Kidney glomerular epithelial cell (primary cell): ENCODE measurements around the gene TNS1.
A peak's percentile ranks its signal among the peaks of the same experiment; 100 is the strongest.
"Not testable (repeated sequence)": the region's sequence is repeated elsewhere in the genome, so short reads cannot be mapped to it uniquely, and the experiment has no call there.

Experiments
- DNase-seq: peaks from one replicate; lab custom pipeline; 2025; lab: John Stamatoyannopoulos, UW

The TNS1 gene

GRCh38 chr2:217795706-217796465 lies 206.9 kb downstream of the TNS1 start:
- no peak for DNase-seq

GRCh38 chr2:217795067-217795466 lies 207.7 kb downstream of the TNS1 start:
- DNase-seq: no peak

- no peak for DNase-seq
Observed at GRCh38 chr2:217794133-217794986, 208.4 kb downstream of the TNS1 start.

- DNase-seq: no peak
Observed at GRCh38 chr2:217793566-217794132, 209.1 kb downstream of the TNS1 start.

GRCh38 chr2:217792626-217793527 lies 209.9 kb downstream of the TNS1 start:
- no peak for DNase-seq

- DNase-seq: no peak
Observed at GRCh38 chr2:217791551-217791950, 211.2 kb downstream of the TNS1 start.

- DNase-seq: peak; percentile 40
Observed at GRCh38 chr2:217790681-217791392, 212.0 kb downstream of the TNS1 start.

GRCh38 chr2:217790195-217790594 lies 212.6 kb downstream of the TNS1 start:
- no peak for DNase-seq

GRCh38 chr2:217789736-217790181 lies 213.0 kb downstream of the TNS1 start:
- DNase-seq: no peak

GRCh38 chr2:217789003-217789735 lies 213.6 kb downstream of the TNS1 start:
- peak; percentile 48 for DNase-seq

- DNase-seq: no peak
Observed at GRCh38 chr2:217788669-217789002, 214.2 kb downstream of the TNS1 start.

- DNase-seq: no peak
Observed at GRCh38 chr2:217787160-217787877, 215.5 kb downstream of the TNS1 start.

GRCh38 chr2:217786560-217786959 lies 216.2 kb downstream of the TNS1 start:
- DNase-seq: not testable (repeated sequence)

- peak; percentile 62 for DNase-seq
Observed at GRCh38 chr2:217785544-217786045, 217.2 kb downstream of the TNS1 start.

GRCh38 chr2:217784996-217785543 lies 217.7 kb downstream of the TNS1 start:
- no peak for DNase-seq

GRCh38 chr2:217783243-217783642 lies 219.6 kb downstream of the TNS1 start:
- DNase-seq: no peak

GRCh38 chr2:217777906-217778305 lies 224.9 kb downstream of the TNS1 start:
- no peak for DNase-seq

GRCh38 chr2:217776631-217777030 lies 226.2 kb downstream of the TNS1 start:
- no peak for DNase-seq

- DNase-seq: no peak
Observed at GRCh38 chr2:217775920-217776503, 226.8 kb downstream of the TNS1 start.
